Endothelial cell of umbilical vein (primary cell): ENCODE results near the gene TEX11. TPM values are rescaled to one million over a fixed set of nuclear protein-coding genes. Genes with fewer than 3 reads are reported as not detected.

Experiments
- BruUV-seq: library from RNA; stranded (reverse); fragments of 400-500 nt; replicated peaks from 2 replicates; lab custom pipeline; 2021; lab: Mats Ljungman, UMichigan
- CTCF ChIA-PET: fragments of 300-600, 350-600 bp; sonication (Branson Sonifier 250); formaldehyde crosslinking; loops from one replicate; lab custom pipeline; 2021; ENCODE audit warnings: antibody characterized with exemption, inconsistent platforms; lab: Charles Lee
- POLR2A ChIA-PET: fragments of 300-600, 350-600 bp; sonication (Branson Sonifier 250); formaldehyde crosslinking; loops from one replicate; lab custom pipeline; 2021; ENCODE audit warnings: antibody characterized with exemption, inconsistent platforms; lab: Charles Lee
- DNase-seq: peaks from one replicate; pipeline ENCODE4 v3.0.0-alpha.2; 2011; ENCODE audit warnings: low read depth, low spot score
- FAIRE-seq: peaks from 2 replicates; lab custom pipeline; 2011; peaks lifted over from hg19 to GRCh38; lab: Jason Lieb, UNC
- H2AFZ ChIP-seq: 2 replicates; pipeline ENCODE4 v1.6.0; 2012; ENCODE audit warnings: low read depth, low read length, control low read depth, inconsistent platforms
- H3K27ac ChIP-seq: 2 replicates; pipeline ENCODE4 v1.5.1; 2011; ENCODE audit warnings: low read depth, mild to moderate bottlenecking, control low read depth, low read length, moderate library complexity; ENCODE audit not compliant: insufficient read depth
- H3K27me3 ChIP-seq, 2 experiments: 2 replicates each; pipeline versions ENCODE4 v1.6.0 to v1.6.1; 2011; ENCODE audit warnings: low read length in 2 of 2, mixed read lengths in 1 of 2; ENCODE audit not compliant: control insufficient read depth in 2 of 2, insufficient read depth in 2 of 2
- H3K36me3 ChIP-seq, 2 experiments: 2 replicates in 1 of 2; 3 replicates in 1 of 2; pipeline ENCODE4 v1.5.1; 2011; ENCODE audit warnings: low read length in 2 of 2, mild to moderate bottlenecking in 1 of 2, moderate library complexity in 1 of 2; ENCODE audit not compliant: control insufficient read depth in 2 of 2, insufficient read depth in 2 of 2; ENCODE audit errors: extremely low read depth in 1 of 2
- H3K4me1 ChIP-seq: 3 replicates; pipeline ENCODE4 v1.5.1; 2011; ENCODE audit warnings: mild to moderate bottlenecking, low read length; ENCODE audit not compliant: control insufficient read depth, insufficient read depth; ENCODE audit errors: extremely low read depth
- H3K4me2 ChIP-seq: 2 replicates; pipeline ENCODE4 v1.6.1; 2011; ENCODE audit warnings: low read length, control low read depth, mixed read lengths; ENCODE audit not compliant: insufficient read depth
- H3K4me3 ChIP-seq, 3 experiments: fragments of 200-600 bp in 1 of 3; sonication (generic), shearing (Covaris generic) in 1 of 3; replicated peaks in 1 of 3; 2 replicates each; pipeline ENCODE4 v1.5.1; 2011 to 2016; ENCODE audit warnings: control low read depth in 3 of 3, low read length in 3 of 3, mild to moderate bottlenecking in 2 of 3, inconsistent platforms in 1 of 3, low read depth in 1 of 3, moderate library complexity in 1 of 3; ENCODE audit not compliant: insufficient read depth in 1 of 3
- H3K79me2 ChIP-seq: 2 replicates; pipeline ENCODE4 v1.6.0; 2012; ENCODE audit warnings: low read length, inconsistent platforms; ENCODE audit not compliant: control insufficient read depth, insufficient read depth
- H3K9ac ChIP-seq: replicated peaks from 2 replicates; pipeline ENCODE3; 2011; ENCODE audit warnings: low read length, control low read depth; ENCODE audit not compliant: insufficient read depth; ENCODE audit errors: extremely low read depth
- H3K9me1 ChIP-seq: replicated peaks from 3 replicates; pipeline ENCODE4 v1.6.0; 2011; ENCODE audit warnings: mild to moderate bottlenecking, low read length; ENCODE audit not compliant: control insufficient read depth, insufficient read depth; ENCODE audit errors: extremely low read depth
- H3K9me3 ChIP-seq: replicated peaks from 2 replicates; pipeline ENCODE4 v1.5.1; 2012; ENCODE audit warnings: low read length, inconsistent platforms; ENCODE audit not compliant: control insufficient read depth, insufficient read depth
- H4K20me1 ChIP-seq: replicated peaks from 2 replicates; pipeline ENCODE3; 2011; ENCODE audit warnings: mild to moderate bottlenecking, low read length; ENCODE audit not compliant: control insufficient read depth, insufficient read depth; ENCODE audit errors: extremely low read depth
- CTCF ChIP-seq, 2 donors: IDR thresholded peaks; 1 replicate in 1 of 2; 2 replicates in 1 of 2; pipeline ENCODE4 v1.5.1; 2011; ENCODE audit warnings: low read length in 2 of 2, mild to moderate bottlenecking in 2 of 2, moderate library complexity in 2 of 2, control low read depth in 1 of 2, inconsistent platforms in 1 of 2, low read depth in 1 of 2; ENCODE audit not compliant: insufficient read depth in 1 of 2; ENCODE audit errors: extremely low read depth in 1 of 2
- EZH2 ChIP-seq: IDR thresholded peaks from 2 replicates; pipeline ENCODE4 v1.6.1; 2012; ENCODE audit warnings: borderline replicate concordance, low read depth, mild to moderate bottlenecking, moderate library complexity, low read length, inconsistent platforms; ENCODE audit not compliant: severe bottlenecking
- FOS ChIP-seq: IDR thresholded peaks from 2 replicates; pipeline ENCODE4 v1.6.1; 2011; ENCODE audit warnings: mild to moderate bottlenecking, low read length, moderate library complexity, borderline replicate concordance; ENCODE audit not compliant: insufficient read depth
- GATA2 ChIP-seq: IDR thresholded peaks from 2 replicates; pipeline ENCODE4 v1.7.0; 2011; ENCODE audit warnings: low read depth, mild to moderate bottlenecking, moderate library complexity, mixed read lengths, low read length; ENCODE audit not compliant: insufficient read length, insufficient read depth
- JUN ChIP-seq: IDR thresholded peaks from 2 replicates; pipeline ENCODE4 v1.6.1; 2011; ENCODE audit warnings: borderline replicate concordance, low read depth; ENCODE audit not compliant: insufficient read length, insufficient read depth
- MAX ChIP-seq: IDR thresholded peaks from 2 replicates; pipeline ENCODE4 v1.6.1; 2011; ENCODE audit not compliant: insufficient read depth, insufficient read length
- MYC ChIP-seq: IDR thresholded peaks from one replicate; pipeline ENCODE4 v1.6.1; 2011; ENCODE audit warnings: mild to moderate bottlenecking, low read depth, low read length
- POLR2A ChIP-seq: IDR thresholded peaks from 2 replicates; pipeline ENCODE4 v1.6.1; 2012; ENCODE audit warnings: low read depth, mild to moderate bottlenecking, control low read depth, low read length
- POLR2AphosphoS5 ChIP-seq: IDR thresholded peaks from 2 replicates; pipeline ENCODE4 v1.6.1; 2012; ENCODE audit warnings: low read depth, mild to moderate bottlenecking, control low read depth, low read length, moderate library complexity; ENCODE audit not compliant: insufficient read depth
- dilution Hi-C: fragments of 300-500 bp; cut with MboI; formaldehyde crosslinking; loops from one replicate; pipeline ENCODE4 v1.15.0; 2019; ENCODE audit warnings: low sequenced_read_pairs; ENCODE audit not compliant: extremely low pct_ligation_motif_present
- intact Hi-C: fragments of 100-400 bp; cut with micrococcal nuclease; formaldehyde crosslinking; loops from one replicate; pipeline ENCODE4 v1.10.0; 2022
- polyA plus RNA-seq, 4 experiments: library from polyadenylated mRNA; depleted of rRNA in 3 of 4; stranded (reverse) in 3 of 4; unstranded in 1 of 4; fragments of >200 nt; gene quantifications; 2 replicates each; pipeline versions ENCODE4 v1.2.1 to v1.2.3, GENCODE V29; 2011 to 2012; ENCODE audit warnings: missing spikeins in 1 of 4
- total RNA-seq: library from RNA; stranded (reverse); gene quantifications from 2 replicates; pipeline ENCODE4 v1.2.3, GENCODE V29; 2021

Gene TEX11
- total and polyA plus RNA-seq, 2 donors (not counting 3 experiments of a cell fraction or from before 2014, with no cell fraction given), result not detected

DNA sequence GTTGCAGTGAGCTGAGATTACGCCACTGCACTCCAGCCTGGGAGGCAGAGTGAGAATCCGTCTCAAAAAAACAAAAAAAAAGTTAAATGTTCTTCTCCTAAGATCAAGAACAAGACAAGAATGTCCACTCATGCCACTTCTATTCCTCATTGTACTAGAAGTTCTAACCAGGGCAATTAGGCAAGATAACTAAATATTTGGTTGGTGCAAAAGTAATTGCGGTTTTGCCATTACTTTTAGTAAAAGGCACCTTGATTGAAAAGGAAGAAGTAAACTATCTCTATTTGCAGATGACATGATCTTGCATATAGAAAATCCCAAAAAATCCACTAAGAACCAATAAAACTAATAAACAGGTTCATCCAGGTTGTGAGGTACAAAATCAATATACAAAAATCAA is 46.4 kb upstream of the TEX11 start:
- Histone ChIP-seq H3K4me2 (no peak overlapping the region), H4K20me1 (no peaks in the 10 kb centered on the region), H3K9me1 (no peaks in the 10 kb centered on the region), H3K79me2 (no peaks in the 10 kb centered on the region), H3K9ac (no peak overlapping the region), H3K27me3 (no peaks in the 10 kb centered on the region), H3K36me3 (no peaks in the 10 kb centered on the region), H3K4me1 (no peaks in the 10 kb centered on the region), H3K4me3 (no peak overlapping the region), H3K9me3 (no peaks in the 10 kb centered on the region), H2AFZ (no peak overlapping the region), H3K27ac (no peak overlapping the region)
- DNase-seq, result no peak
- intact Hi-C loops, result no loop called here
- CTCF ChIA-PET, result no interaction called here
- BruUV-seq, result no TSS peak
- POLR2A ChIA-PET, result no interaction called here
- FAIRE-seq, result no peak
- TF ChIP-seq JUN (no peak), EZH2 (no peak), MYC (no peak), MAX (no peak), FOS (no peak), POLR2A (no peak), POLR2AphosphoS5 (no peak), GATA2 (no peak), CTCF (IDR thresholded peaks at IDR 0.05; ENCODE audit: extremely low read depth in 1 of 2, insufficient read depth in 1 of 2, low read depth in 1 of 2, low read length in 2 of 2) (no peak)
- dilution Hi-C loops, result no loop called here
